Colon (tissue), 2 donors: ENCODE data around the gene RBM24.
"Not testable (repeated sequence)": the region's sequence is repeated elsewhere in the genome, so short reads cannot be mapped to it uniquely, and the experiment has no call there.

Source experiments
- FAIRE-seq: peaks from 2 replicates; lab custom pipeline; 2012; peaks lifted over from hg19 to GRCh38; lab: Jason Lieb, UNC
- donor health status: control.
- donor health status: control.

RBM24 gene

DNA sequence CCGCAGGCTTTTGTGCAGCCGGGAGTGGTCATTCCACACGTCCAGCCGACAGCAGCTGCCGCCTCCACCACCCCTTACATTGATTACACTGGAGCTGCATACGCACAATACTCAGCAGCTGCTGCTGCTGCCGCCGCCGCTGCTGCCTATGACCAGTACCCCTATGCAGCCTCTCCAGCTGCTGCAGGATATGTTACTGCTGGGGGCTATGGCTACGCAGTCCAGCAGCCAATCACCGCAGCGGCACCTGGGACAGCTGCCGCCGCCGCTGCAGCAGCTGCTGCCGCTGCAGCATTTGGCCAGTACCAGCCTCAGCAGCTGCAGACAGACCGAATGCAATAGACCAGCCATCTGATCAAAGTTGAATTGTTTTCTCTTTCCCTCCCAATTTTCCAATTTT, 10.6 kb downstream of the RBM24 start:
- no peak for FAIRE-seq

DNA sequence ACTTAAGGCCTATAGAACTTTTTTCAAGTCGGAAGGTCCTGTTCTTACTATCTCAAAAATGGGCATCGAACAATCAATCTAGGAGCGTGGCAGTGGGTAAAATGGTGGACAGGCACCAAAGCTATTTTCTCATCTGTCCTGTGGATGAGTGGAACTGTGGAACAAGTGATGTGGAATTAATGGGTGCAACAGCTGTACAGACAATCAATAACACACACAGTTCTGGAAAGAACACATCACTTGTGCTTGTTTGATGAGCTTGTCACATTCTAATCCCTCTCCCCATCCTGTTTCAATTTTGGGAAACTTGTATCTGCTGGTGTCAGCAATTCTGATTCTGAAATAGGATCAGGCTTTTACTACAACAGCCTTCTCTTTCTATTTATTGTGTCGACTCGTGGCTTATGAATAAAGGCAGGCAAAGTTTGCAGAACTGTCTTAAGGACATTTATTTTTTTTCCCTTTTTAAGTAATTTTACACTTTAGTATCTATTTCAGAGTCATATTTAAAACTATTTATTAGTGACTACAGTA, 11.5 kb downstream of the RBM24 start:
- FAIRE-seq = no peak

DNA sequence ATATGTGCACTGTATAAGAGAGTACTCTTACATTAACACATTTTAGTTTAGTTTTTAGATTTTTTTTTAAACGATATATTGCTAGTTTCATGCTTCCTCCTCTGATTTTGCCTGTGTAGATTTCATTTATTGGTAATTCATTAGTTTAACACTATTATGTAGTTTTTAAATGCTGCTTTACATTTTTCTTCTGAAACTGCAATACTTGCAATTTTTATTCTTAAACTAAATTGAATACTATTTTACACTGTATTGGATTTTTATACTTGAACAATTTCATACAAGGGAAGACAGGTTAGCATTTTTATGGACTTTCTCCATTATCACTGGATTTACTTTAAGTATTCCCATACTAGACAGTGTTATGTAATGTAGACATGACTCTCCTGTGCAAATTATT, 12.2 kb downstream of the RBM24 start:
- no peak for FAIRE-seq

DNA sequence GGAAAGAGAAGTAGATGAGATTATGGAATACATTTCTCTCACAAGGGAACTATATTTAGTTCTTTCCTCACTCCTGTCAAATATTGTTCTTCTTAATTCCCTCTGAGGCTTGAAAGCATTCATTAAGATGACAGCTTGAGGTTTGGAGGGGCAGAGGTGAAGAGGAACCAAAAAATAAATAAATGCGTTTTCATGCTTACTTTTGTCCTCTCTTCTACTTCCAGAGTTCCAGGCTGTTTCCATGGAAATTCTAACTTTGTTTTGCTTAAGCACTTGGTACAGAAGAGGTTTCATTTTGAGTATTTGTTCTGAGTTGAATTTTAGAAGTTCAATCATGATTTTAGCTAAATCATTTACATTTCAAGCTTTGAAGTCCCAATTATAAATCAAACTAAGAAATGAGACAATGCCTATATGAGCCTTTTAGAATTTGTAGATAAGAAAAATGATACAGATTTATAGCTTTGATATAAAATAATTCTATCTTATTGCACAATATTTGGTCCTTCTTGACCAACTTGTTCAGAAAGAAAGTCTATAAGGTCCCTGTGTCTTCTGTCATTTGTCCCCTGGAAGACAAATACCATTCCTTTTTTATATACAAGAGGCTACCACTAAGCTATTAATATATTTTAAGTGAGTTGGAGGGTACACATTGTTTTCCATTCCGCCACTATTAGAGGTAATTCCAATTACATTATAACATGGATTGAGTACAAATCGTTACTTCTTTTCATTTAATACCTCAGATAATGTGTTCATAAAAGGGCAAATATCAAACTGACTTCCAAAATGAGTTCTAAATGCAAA, 16.3 kb downstream of the RBM24 start:
- FAIRE-seq = no peak

DNA sequence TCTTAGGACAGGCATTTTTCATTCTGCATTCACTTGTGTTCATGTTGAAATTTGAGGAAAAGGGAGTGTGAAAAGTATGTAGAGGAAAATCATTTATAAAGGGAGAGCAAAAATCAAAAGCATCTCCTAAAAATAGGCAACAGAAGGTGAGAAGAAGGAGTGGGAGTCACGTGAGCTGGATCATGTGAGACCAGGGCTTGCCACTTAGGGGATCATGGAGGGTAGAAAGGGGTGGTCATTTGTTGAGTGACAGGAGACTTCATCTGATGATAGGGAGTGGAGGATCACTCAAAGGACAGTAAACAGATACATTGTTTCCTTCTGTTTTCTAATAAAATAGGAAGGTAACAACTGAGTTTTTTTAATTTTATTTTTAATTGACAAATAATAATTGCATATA, 17.1 kb downstream of the RBM24 start:
- no peak for FAIRE-seq

DNA sequence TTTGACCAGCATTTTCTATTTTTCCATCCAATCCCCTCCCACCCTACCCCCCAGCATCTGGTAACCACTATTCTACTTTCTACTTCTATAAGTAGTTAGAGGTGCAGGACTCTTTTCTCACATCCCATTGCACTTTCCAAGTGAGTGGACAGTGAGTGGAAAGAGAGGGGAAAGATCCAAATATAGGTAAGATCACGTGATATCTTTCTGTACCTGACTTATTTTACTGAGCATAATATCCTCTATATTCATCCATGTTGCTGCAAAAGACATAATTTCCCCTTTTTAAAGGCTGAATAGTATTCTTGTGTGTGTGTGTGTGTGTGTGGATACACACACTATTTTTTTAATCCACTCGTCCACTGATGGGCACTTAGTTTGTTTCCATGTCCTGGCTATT, 18.1 kb downstream of the RBM24 start:
- FAIRE-seq = no peak

DNA sequence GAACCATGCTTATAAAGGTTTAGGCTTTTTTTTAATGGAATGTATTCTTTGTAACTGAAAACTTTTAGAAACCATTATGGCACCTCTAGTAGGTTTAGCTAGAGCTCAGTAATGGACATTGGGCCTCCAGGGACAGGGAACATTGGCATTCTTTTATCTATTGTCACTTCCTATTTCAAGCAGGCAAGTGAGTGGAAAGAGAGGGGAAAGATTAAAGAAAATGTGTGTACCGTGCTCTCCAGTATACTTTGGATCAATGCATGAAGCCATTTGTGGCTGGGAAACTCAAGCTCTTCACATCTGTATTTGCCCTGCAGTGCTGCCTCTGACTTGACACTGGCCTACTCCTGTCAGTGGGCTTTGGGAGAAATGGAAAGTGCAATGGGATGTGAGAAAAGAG, 18.6 kb downstream of the RBM24 start:
- FAIRE-seq = no peak

DNA sequence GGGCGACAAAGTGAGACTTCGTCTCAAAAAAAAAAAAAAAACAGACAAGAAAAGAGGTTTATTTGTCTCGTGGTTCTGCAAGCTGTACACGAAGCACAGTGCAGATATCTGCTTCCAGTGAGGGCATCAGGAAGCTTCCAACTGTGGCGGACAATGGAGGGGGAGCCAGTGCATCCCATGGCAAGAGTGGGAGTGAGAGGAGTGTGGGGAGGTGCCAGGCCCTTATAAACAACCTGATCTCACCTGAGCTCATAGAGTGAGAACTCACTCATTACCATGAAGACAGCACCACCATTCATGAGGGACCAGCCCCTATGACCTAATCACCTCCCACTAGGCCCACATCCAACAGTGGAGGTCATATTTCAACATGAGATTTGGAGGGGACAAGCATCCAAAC, 19.5 kb downstream of the RBM24 start:
- no peak for FAIRE-seq

DNA sequence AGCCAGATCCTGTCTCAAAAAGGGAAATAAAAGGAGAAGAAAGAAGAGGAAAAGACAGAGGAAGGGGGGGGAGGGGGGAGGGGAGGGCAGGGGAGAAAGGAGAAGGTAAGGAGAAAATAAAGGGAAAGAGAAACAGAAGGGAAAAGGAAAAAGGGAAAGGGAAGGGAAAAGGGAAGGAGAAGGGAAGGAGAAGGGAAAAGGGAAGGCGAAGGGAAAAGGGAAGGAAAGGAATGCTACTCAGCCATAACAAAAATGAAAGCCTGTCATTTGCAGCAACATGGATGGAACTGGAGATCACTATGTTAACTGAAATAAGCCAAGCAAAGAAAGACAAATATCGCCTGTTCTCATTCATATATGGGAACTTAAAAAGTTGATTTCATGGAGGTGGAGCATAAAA, 22.3 kb downstream of the RBM24 start:
- FAIRE-seq = no peak

DNA sequence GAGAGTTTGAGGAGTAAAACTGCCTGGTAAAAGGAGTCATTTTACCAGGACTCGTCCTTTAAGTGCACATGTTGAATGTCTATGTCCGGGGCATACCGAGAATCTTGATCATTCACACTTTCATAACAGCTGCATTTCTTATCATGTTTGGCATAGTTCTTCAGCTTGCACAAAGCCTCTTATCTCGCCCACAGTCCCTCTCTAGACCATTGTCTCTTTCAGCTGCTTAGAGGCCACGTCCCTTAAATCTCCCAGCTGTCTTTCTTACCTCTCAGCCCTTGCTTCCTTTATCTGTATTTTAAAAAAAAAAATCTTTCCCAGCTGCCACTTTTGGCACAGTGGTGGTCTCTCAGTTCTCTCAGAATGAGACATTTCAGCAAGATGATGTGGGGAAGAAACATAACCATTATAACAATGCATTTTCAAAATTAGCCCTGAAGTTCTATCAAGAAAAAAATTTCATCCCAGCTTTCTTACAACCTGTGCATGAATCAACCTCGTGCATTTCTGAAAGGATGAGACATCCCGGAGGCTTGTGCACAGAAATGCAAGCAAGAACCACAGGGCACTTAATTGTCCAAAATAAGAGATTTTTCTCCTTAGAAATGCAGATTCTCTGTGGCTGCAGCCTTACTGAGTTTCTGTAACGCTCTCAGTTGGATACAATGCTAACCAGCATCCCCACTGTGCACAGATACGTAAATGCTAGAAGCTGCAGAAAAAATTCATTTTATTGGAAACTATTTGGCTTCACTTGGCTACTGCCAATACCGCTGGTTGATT, 24.2 kb downstream of the RBM24 start:
- no peak for FAIRE-seq

DNA sequence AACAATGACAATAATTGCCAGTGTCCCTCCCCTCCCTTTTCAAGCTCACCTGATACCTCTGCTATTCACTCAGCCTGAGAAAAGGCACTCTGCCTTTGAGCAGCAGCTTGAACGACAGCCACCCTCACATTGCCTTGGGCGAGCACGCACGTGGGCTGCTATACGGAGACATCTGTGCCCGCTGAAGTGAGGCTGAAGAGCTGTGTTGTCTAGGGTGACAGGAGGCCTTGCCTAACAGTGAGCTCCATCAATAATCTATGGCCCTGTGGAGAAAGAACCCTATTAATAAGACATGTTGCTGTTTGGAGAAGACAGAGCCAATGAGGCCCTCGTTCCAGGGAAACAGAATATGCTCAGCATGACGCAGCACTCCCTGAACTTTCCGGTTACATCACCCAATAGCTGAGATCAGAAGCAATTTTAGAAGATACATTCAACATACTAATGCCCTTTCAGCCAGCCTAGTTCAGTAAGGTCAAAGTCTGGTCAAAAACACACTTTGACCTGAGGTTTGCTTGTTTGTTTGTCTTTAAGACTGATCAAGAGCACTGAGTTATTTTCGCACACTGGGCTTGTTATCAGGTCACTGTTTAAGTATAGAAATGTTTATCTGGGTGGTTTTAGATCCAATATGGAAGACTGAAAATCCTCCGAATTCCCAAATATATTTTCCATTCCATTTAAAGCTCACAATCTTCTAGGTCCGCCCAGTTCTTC, 30.6 kb downstream of the RBM24 start:
- no peak for FAIRE-seq

DNA sequence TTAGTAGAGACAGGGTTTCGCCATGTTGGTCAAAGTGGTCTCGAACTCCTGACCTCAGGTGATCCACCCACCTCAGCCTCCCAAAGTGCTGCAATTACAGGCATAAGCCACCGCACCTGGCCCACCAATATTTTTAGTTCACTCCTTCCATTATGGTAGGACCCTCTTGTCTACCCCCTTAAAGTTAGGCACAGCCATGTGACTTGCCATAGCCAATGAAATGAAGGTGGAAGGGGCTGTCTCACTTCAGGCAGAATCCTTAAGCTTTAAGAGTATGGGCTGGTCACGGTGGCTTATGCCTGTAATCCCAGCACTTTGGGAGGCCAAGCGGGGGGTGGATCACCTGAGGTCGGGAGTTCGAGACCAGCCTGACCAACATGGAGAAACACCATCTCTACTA, 32.1 kb downstream of the RBM24 start:
- not testable (repeated sequence) for FAIRE-seq

DNA sequence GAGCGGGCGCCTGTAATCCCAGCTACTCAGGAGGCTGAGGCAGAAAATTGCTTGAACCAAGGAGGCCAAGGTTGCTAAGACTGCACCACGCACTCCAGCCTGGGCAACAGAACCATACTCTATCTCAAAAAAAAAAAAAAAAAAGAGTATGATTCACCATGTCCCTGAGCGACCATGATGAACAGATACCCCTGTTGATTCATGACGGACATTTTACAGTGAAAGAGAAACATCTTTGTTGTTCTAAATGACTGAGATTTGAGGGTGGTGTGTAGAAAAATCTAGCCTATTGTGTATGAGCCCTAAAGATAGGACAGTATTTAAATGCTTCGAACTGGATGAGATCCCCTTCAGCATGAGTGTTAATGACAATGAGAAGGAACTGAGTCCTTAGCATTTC, 32.8 kb downstream of the RBM24 start:
- no peak for FAIRE-seq

DNA sequence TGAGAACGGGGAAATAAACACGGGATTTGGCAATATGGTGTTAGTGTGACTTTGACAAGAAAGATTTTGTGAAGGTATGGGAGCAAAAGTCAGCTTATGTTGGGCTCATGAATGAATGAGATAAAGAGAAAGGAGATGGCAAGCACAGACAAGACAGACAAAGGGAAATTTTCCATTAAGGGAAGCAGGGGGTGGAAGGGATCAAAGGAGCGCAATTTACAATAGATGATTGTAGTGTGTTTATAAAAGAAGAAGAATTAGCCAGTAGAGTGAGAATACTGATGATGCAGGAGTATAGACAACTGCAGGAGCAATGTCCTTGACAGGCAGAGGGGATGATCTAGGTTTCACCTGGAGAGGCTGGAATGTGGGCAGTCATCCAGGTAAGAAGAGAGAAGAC, 34.1 kb downstream of the RBM24 start:
- FAIRE-seq = no peak

DNA sequence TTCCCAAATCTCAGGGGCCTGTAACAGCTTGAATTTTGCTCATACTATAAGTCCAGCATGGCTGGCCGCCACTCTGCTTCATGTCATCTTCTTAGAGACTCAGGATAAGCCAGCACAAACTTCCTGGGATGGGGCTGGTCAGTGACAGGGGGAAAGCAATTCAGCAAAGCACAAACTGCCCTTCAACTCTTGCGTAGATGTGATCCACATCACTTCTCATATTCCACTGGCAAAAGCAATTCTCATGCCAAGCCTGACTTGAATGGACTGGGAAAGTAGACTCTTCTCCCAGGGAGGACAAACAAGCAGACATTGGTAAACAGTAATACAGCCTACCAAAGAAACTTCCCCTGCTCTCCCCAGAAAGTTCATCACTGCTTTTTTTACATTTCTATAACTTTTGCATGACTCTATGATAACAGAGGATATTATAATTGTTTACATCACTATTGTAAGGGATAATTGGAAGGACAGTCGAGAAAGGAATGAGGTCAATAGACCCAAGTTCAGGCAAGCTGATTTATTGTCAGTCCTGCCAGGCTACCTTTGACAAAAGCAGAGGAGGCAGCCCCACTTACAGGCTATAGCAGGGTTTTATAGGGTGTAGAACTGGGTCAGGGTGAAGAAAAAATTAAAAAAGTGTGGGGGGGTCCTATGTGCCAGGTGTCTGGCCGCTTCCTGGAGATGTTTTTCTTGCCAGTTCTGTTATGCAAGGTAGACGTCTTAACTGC, 37.4 kb downstream of the RBM24 start:
- FAIRE-seq = no peak

DNA sequence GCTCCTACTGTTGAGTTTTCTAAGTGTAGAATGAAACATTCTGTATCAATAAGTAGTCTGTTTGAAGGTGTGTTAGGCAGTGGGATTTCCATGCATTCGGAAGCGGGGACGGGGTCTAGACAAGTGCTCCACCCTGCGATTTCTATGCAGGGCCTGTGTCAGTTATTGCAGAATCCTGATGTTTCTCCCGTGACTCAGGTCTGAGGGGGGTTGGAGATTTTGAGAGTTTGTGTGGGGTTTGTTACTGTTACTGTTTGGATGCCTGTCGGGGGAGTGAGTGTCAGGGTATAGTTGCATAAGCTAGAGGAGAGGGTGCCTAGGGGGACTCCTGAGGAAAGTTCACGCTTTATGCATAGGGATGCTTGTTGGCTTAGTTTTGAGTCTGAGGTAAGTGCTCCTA, 39.1 kb downstream of the RBM24 start:
- FAIRE-seq = not testable (repeated sequence)

DNA sequence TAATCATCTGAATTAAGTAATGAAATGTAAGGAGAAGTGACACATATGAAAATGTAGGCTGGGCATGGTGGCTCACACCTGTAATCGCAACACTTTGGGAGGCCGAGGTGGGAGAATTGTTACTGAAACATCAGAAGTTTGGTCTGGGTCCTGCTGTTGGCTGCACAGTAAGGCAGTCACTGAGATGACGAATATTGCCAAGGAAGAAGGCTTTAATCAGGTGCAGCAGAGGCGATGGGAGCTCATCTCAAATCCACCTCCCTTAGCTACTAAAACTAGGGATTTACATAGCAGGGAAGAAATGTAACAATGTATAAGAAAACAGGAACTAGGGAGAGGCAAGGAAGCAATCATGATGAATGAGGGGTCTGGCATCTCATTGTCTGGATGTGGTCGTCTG, 50.1 kb downstream of the RBM24 start:
- no peak for FAIRE-seq

DNA sequence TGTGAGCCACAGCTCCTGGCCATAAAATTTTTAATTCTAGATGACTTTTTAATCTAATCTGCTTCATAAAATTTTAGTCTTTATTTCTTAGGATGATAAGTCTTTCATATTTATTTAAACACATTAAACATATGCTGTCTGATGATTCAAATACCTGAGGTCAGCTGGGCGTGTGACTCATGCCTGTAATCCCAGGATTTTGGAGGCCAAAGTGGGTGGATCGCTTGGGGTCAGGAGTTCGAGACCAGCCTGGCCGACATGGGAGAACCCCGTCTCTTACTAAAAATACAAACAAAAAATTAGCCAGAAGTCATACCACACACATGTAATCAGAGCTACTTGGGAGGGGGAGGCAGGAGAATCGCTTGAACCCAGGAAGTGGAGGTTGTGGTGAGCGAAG, 53.1 kb downstream of the RBM24 start:
- FAIRE-seq = no peak

DNA sequence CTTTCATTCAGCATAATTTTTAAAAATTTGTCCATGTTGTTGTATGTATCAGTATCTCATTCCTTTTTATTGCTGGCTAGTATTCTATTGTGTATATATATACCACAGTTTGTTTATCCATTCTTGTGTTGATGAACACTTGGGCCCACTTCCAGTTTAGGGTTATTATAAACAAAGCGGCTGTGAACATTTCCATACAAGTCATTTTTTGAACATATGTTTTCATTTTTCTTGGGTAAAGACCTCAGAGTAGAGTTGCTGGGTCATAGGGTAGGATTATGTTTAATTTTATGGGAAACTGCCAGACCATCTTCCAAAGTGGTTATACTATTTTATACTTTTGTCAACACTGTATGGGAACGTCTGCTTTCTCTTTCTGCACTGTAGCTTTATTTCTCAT, 55.3 kb downstream of the RBM24 start:
- FAIRE-seq = no peak

DNA sequence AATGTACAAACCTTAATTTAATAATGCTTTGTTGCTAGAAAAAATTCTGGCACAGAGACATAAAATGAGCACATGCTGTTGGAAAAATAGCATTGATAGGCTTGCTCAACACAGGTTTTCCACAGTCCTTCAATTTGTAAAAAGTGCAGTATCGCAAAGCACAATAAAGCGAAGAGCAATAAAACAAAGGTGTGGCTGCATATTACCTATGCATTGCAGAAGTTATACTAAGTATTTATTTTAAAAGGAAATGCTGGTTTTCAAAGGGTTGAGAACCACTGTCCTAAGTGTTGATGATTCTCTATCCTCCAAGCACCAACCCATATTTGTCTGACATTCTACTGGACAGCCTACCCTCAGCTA, 58.1 kb downstream of the RBM24 start:
- FAIRE-seq = no peak

DNA sequence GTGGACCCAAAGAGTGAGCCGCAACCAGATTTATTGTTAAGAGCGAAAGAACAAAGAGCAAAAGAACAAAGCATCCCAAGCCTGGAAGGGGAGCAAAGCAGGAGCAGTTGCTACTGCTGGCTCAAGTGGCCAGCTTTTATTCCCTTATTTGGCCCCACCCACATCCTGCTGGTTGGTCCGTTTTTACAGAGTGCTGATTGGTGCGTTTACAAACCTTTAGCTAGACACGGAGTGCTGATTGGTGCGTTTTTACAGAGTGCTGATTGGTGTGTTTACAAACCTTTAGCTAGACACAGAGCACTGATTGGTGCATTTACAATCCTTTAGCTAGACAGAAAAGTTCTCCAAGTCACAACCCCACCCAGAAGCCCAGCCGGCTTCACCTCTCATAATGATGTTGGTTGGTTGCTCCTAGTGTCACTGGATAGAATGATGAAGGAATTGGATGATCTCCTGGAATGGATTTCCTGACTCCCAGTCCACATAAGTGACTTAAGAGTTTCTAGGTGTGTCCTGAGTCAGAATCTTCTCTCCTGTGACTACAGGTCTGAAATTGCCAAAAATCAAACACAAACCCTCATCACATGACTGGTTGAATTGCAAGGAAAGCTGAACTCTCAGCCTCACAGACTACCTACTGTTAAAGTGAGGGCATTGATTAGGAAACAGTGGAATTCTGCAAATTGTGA, 60.1 kb downstream of the RBM24 start:
- no peak for FAIRE-seq

DNA sequence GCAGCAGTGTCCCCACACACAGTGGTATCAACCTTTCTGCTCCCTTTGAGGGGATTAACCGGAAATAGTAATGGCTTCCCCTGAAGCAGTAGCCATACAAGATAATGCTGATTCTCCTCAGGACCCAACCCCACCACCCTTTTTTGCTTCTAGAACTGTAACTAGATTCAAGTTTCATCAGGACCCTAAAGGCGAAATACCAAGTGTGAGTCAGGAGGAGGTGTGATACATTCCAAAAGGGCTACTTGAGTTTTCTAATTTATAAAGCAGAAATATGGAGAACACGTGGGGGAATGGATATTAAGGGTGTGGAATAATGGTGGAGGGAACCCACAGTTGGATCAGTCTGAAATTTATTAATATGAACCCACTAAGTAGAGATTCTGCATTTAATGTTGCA, 60.7 kb downstream of the RBM24 start:
- FAIRE-seq = no peak
